ENCODE measurements around the gene CUL5.

GRCh38 chr11:108002476-108002875 lies 6.2 kb upstream of the CUL5 start:
- TF ChIP-seq YY1 (IDR thresholded peaks at IDR 0.05; ENCODE audit: low read depth) (no peak), POLR2AphosphoS5 (IDR thresholded peaks at IDR 0.05; ENCODE audit: low read depth, low read length) (no peak)
